IMR-90 (cell line): ENCODE data around the gene RIMKLA. TPM values are rescaled to one million over a fixed set of nuclear protein-coding genes. Genes with fewer than 3 reads are reported as not detected.

Source experiments
- ATAC-seq: fragments of 200-7000 bp; cut with Tn5 transposase; 2 replicates; pipeline ENCODE4 v1.9.1; 2020; ENCODE audit warnings: low read depth, mild to moderate bottlenecking, moderate library complexity
- BruUV-seq: library from RNA; stranded (reverse); fragments of 400-500 nt; replicated peaks from 2 replicates; lab custom pipeline; 2021; lab: Mats Ljungman, UMichigan
- CTCF ChIA-PET: fragments of 300-600 bp; formaldehyde crosslinking; extraction: SDS; loops from one replicate; lab custom pipeline; 2021; ENCODE audit warnings: antibody characterized with exemption; lab: Yijun Ruan, JAX
- POLR2A ChIA-PET: fragments of 300-600 bp; sonication (Branson Sonifier 250); formaldehyde crosslinking; loops from one replicate; lab custom pipeline; 2022; ENCODE audit warnings: antibody characterized with exemption; ENCODE audit not compliant: unreplicated experiment; lab: Charles Lee
- DNase-seq: peaks from one replicate; pipeline ENCODE4 v3.0.0; 2013
- H2AFZ ChIP-seq: replicated peaks from 2 replicates; pipeline ENCODE3; 2013; ENCODE audit warnings: low read length, mild to moderate bottlenecking; ENCODE audit not compliant: poor library complexity
- H2AK5ac ChIP-seq: 2 replicates; pipeline ENCODE4 v1.6.1; 2013; ENCODE audit warnings: low read depth, low read length, inconsistent platforms
- H2AK9ac ChIP-seq: replicated peaks from 2 replicates; pipeline ENCODE3; 2013; ENCODE audit warnings: mild to moderate bottlenecking, low read depth, low read length, moderate library complexity; ENCODE audit not compliant: poor library complexity
- H2BK120ac ChIP-seq: 2 replicates; pipeline ENCODE4 v1.6.1; 2013; ENCODE audit warnings: low read depth, low read length, inconsistent platforms
- H2BK15ac ChIP-seq: 3 replicates; pipeline ENCODE4 v1.6.1; 2013; ENCODE audit warnings: low read depth, low read length, inconsistent platforms
- H2BK20ac ChIP-seq: 2 replicates; pipeline ENCODE4 v1.6.1; 2013; ENCODE audit warnings: low read depth, mild to moderate bottlenecking, inconsistent platforms, low read length, moderate library complexity
- H2BK5ac ChIP-seq: 2 replicates; pipeline ENCODE4 v1.6.1; 2013; ENCODE audit warnings: mild to moderate bottlenecking, low read depth, low read length, inconsistent platforms; ENCODE audit not compliant: poor library complexity, severe bottlenecking
- H3K14ac ChIP-seq: replicated peaks from 2 replicates; pipeline ENCODE4 v1.6.1; 2013; ENCODE audit warnings: low read depth, low read length, inconsistent platforms
- H3K18ac ChIP-seq: 2 replicates; pipeline ENCODE4 v1.6.1; 2013; ENCODE audit warnings: low read depth, low read length, control low read depth
- H3K23ac ChIP-seq: 2 replicates; pipeline ENCODE4 v1.6.1; 2013; ENCODE audit warnings: low read depth, low read length, inconsistent platforms
- H3K27ac ChIP-seq: 2 replicates; pipeline ENCODE4 v1.5.1; 2013; ENCODE audit warnings: mild to moderate bottlenecking, control low read depth, low read length; ENCODE audit not compliant: insufficient read depth
- H3K27me3 ChIP-seq: 2 replicates; pipeline ENCODE4 v1.6.1; 2013; ENCODE audit warnings: low read length; ENCODE audit not compliant: control insufficient read depth, insufficient read depth
- H3K36me3 ChIP-seq: 2 replicates; pipeline ENCODE4 v1.6.1; 2013; ENCODE audit warnings: low read length, mixed read lengths; ENCODE audit not compliant: control insufficient read depth, insufficient read depth
- H3K4ac ChIP-seq: 2 replicates; pipeline ENCODE4 v1.6.1; 2013; ENCODE audit warnings: low read depth, low read length, inconsistent platforms
- H3K4me1 ChIP-seq: 2 replicates; pipeline ENCODE4 v1.6.1; 2013; ENCODE audit warnings: low read length, mixed read lengths; ENCODE audit not compliant: control insufficient read depth, insufficient read depth
- H3K4me2 ChIP-seq: 2 replicates; pipeline ENCODE4 v1.6.1; 2013; ENCODE audit warnings: low read depth, mild to moderate bottlenecking, control low read depth, low read length, moderate library complexity
- H3K4me3 ChIP-seq: 2 replicates; pipeline ENCODE4 v1.5.1; 2013; ENCODE audit warnings: low read depth, mild to moderate bottlenecking, control low read depth, low read length, moderate library complexity; ENCODE audit not compliant: insufficient read depth
- H3K56ac ChIP-seq: 2 replicates; pipeline ENCODE4 v1.6.1; 2013; ENCODE audit warnings: low read length, inconsistent platforms; ENCODE audit not compliant: insufficient read depth; ENCODE audit errors: extremely low read depth
- H3K79me1 ChIP-seq, 2 experiments: 2 replicates each; pipeline ENCODE4 v1.6.1; 2013; ENCODE audit warnings: low read length in 2 of 2, inconsistent platforms in 1 of 2, low read depth in 1 of 2
- H3K9ac ChIP-seq: 2 replicates; pipeline ENCODE4 v1.6.1; 2013; ENCODE audit warnings: low read depth, low read length, control low read depth
- H3K9me1 ChIP-seq: 2 replicates; pipeline ENCODE4 v1.6.1; 2013; ENCODE audit warnings: low read length, inconsistent platforms; ENCODE audit not compliant: insufficient read depth
- H3K9me3 ChIP-seq: 2 replicates; pipeline ENCODE4 v1.6.1; 2013; ENCODE audit warnings: low read length; ENCODE audit not compliant: control insufficient read depth, insufficient read depth
- H4K20me1 ChIP-seq: 2 replicates; pipeline ENCODE4 v1.6.1; 2013; ENCODE audit warnings: low read length, inconsistent platforms; ENCODE audit not compliant: insufficient read depth
- H4K5ac ChIP-seq: 2 replicates; pipeline ENCODE4 v1.6.1; 2013; ENCODE audit warnings: mild to moderate bottlenecking, low read depth, low read length, control low read depth
- H4K8ac ChIP-seq, 2 experiments: 2 replicates each; pipeline ENCODE4 v1.6.1; 2013; ENCODE audit warnings: low read depth in 2 of 2, low read length in 2 of 2, control low read depth in 1 of 2, inconsistent platforms in 1 of 2
- H4K91ac ChIP-seq: 2 replicates; pipeline ENCODE4 v1.6.1; 2013; ENCODE audit warnings: low read depth, low read length, inconsistent platforms; ENCODE audit not compliant: insufficient read depth
- BHLHE40 ChIP-seq: fragments of 150-350 bp; IDR thresholded peaks from 2 replicates; pipeline ENCODE4 v1.6.1; 2016; ENCODE audit warnings: mild to moderate bottlenecking, low read depth, low read length
- CEBPB ChIP-seq: IDR thresholded peaks from 2 replicates; pipeline ENCODE4 v1.6.1; 2012; ENCODE audit warnings: low read depth, low read length, improper control_type of control experiment
- FOS ChIP-seq: fragments of 150-350 bp; IDR thresholded peaks from 2 replicates; pipeline ENCODE4 v1.6.1; 2016; ENCODE audit warnings: low read depth, low read length
- MAFK ChIP-seq: IDR thresholded peaks from 2 replicates; pipeline ENCODE4 v1.6.1; 2012; ENCODE audit warnings: low read depth, low read length, improper control_type of control experiment
- MAZ ChIP-seq: IDR thresholded peaks from 2 replicates; pipeline ENCODE4 v1.6.1; 2012; ENCODE audit warnings: low read depth, mild to moderate bottlenecking, low read length, improper control_type of control experiment, moderate library complexity, borderline replicate concordance
- RAD21 ChIP-seq: IDR thresholded peaks from 2 replicates; pipeline ENCODE4 v1.6.1; 2012; ENCODE audit warnings: low read length, improper control_type of control experiment
- RCOR1 ChIP-seq: IDR thresholded peaks from 2 replicates; pipeline ENCODE4 v1.6.1; 2012; ENCODE audit warnings: mild to moderate bottlenecking, low read length, improper control_type of control experiment; ENCODE audit not compliant: insufficient replicate concordance
- RFX5 ChIP-seq: IDR thresholded peaks from 2 replicates; pipeline ENCODE4 v1.8.0; 2012; ENCODE audit warnings: low read depth, mild to moderate bottlenecking, low read length, moderate library complexity
- SMC3 ChIP-seq: fragments of 150-350 bp; IDR thresholded peaks from 2 replicates; pipeline ENCODE4 v1.6.1; 2016; ENCODE audit warnings: low read depth, mild to moderate bottlenecking, antibody characterized with exemption, low read length, moderate library complexity
- WGBS, 2 experiments: methylation state at CpG; one replicate each; pipeline versions ENCODE4 v1.1.5 to v1.1.7; 2013; ENCODE audit warnings: missing lambda C conversion rate in 2 of 2; ENCODE audit not compliant: insufficient read length in 1 of 2; ENCODE audit errors: extremely low coverage in 2 of 2; 5-methylcytosine and 5-hydroxymethylcytosine counted together
- dilution Hi-C: fragments of 300-500 bp; cut with HindIII; formaldehyde crosslinking; loops from one replicate; pipeline ENCODE4 v1.14.3; 2018; ENCODE audit warnings: low sequenced_read_pairs; ENCODE audit not compliant: unreplicated experiment
- in situ Hi-C: fragments of 300-500 bp; cut with MboI; formaldehyde crosslinking; loops from 3 replicates; pipeline ENCODE4 v1.14.3; 2019; ENCODE audit warnings: low sequenced_read_pairs, inconsistent platforms, mixed read lengths
- intact Hi-C: fragments of 100-400 bp; cut with micrococcal nuclease; formaldehyde crosslinking; loops from 2 replicates; pipeline ENCODE4 v1.10.0; 2022
- polyA plus RNA-seq, 3 experiments: library from polyadenylated mRNA; depleted of rRNA; stranded (reverse); fragments of >200 nt; gene quantifications; 2 replicates each; pipeline ENCODE4 v1.2.3, GENCODE V29; 2012; ENCODE audit warnings: low replicate concordance in 1 of 3
- total RNA-seq: library from RNA; depleted of rRNA; stranded (reverse); fragments of >200 nt; gene quantifications from 2 replicates; pipeline ENCODE4 v1.2.3, GENCODE V29; 2012
- TF ChIP-seq, protein P1 (sequence below): conservative IDR thresholded peaks from 2 replicates; pipeline ENCODE4 v1.5.1; 2012; ENCODE audit warnings: mild to moderate bottlenecking, low read depth, low read length, improper control_type of control experiment

Gene RIMKLA
- total and polyA plus RNA-seq, 2 of the 4 experiments (the other 2 are of a cell fraction), result not detected

- in situ Hi-C loops, result no loop called here
- BruUV-seq, result no TSS peak
- ChIA-PET POLR2A (no interaction called here), CTCF (no interaction called here)
- Histone ChIP-seq H3K4ac (no peak overlapping the region), H3K79me1 (no peaks in the 10 kb centered on the region), H2BK120ac (no peak overlapping the region), H3K27me3 (peaks cover 5% of the 10 kb centered on the region), H2AFZ (no peak overlapping the region), H2AK5ac (no peak overlapping the region), H2BK20ac (no peak overlapping the region), H3K9ac (no peak overlapping the region), H3K23ac (no peak overlapping the region), H3K9me1 (no peaks in the 10 kb centered on the region), H3K4me1 (no peaks in the 10 kb centered on the region), H3K4me2 (no peak overlapping the region), H3K36me3 (no peaks in the 10 kb centered on the region), H4K5ac (no peak overlapping the region), H3K4me3 (no peak overlapping the region), H4K91ac (no peak overlapping the region), H3K56ac (no peak overlapping the region), H2BK5ac (no peak overlapping the region), H2BK15ac (no peak overlapping the region), H3K9me3 (no peaks in the 10 kb centered on the region), H3K27ac (no peak overlapping the region), H2AK9ac (no peak overlapping the region), H3K18ac (no peak overlapping the region), H3K14ac (no peak overlapping the region), H4K8ac (no peak overlapping the region), H4K20me1 (no peaks in the 10 kb centered on the region)
- intact Hi-C loops, result no loop called here
- no CpG with 5 or more reads among the region's 1 CpG for WGBS, 2 experiments
- dilution Hi-C loops, result no loop called here
- ATAC-seq (no peak), DNase-seq (no peak)
- TF ChIP-seq CEBPB (no peak), MAFK (no peak), MAZ (no peak), RCOR1 (no peak), RAD21 (no peak), FOS (no peak), SMC3 (no peak), BHLHE40 (no peak), RFX5 (no peak)
- TF ChIP-seq, protein P1, sequence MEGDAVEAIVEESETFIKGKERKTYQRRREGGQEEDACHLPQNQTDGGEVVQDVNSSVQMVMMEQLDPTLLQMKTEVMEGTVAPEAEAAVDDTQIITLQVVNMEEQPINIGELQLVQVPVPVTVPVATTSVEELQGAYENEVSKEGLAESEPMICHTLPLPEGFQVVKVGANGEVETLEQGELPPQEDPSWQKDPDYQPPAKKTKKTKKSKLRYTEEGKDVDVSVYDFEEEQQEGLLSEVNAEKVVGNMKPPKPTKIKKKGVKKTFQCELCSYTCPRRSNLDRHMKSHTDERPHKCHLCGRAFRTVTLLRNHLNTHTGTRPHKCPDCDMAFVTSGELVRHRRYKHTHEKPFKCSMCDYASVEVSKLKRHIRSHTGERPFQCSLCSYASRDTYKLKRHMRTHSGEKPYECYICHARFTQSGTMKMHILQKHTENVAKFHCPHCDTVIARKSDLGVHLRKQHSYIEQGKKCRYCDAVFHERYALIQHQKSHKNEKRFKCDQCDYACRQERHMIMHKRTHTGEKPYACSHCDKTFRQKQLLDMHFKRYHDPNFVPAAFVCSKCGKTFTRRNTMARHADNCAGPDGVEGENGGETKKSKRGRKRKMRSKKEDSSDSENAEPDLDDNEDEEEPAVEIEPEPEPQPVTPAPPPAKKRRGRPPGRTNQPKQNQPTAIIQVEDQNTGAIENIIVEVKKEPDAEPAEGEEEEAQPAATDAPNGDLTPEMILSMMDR, result no peak
These were observed 30.5 kb upstream of the RIMKLA start for GRCh38 chr1:42350086-42350485.
